ENCODE measurements around the gene TEX53. TPM values are rescaled to one million over a fixed set of nuclear protein-coding genes. Genes with fewer than 3 reads are reported as not detected.

Gene TEX53
- total and polyA plus RNA-seq, 2 of the 8 experiments (the other 6 are each of a cell fraction or from before 2014, with no cell fraction given), result not detected

GRCh38 chr9:114666401-114666800 is 8.8 kb upstream of the TEX53 start:
- no peak overlapping the region for H3K18ac ChIP-seq (ENCODE audit: extremely low read depth, low read length)
- no peak overlapping the region for H3K4me2 ChIP-seq (ENCODE audit: insufficient read depth in 1 of 2, low read depth in 2 of 2, low read length in 2 of 2)
- no peak for FAIRE-seq
- H2BK12ac ChIP-seq (ENCODE audit: low read depth, low read length), result no peak overlapping the region
- no peak overlapping the region for H4K8ac ChIP-seq (ENCODE audit: extremely low read depth, insufficient read depth, low read length)
- no peaks in the 10 kb centered on the region for H3K79me2 ChIP-seq (ENCODE audit: control insufficient read depth in 1 of 2, insufficient read depth in 2 of 2, low read length in 2 of 2)
- H3K23me2 ChIP-seq (ENCODE audit: low read depth, low read length), result no peaks in the 10 kb centered on the region
- DNase-seq (ENCODE audit: low read depth in 1 of 2, low spot score in 2 of 2), result no peak
- H3K14ac ChIP-seq (ENCODE audit: insufficient read length), result no peak overlapping the region
- peaks cover 0 to 11% (median 6%) of the 10 kb centered on the region in 4 experiments; a peak in 4 of 7 replicates for H3K4me1 ChIP-seq (replicated peaks in 1 of 4; ENCODE audit: control insufficient read depth in 3 of 4, insufficient read depth in 4 of 4, low read length in 3 of 4)
- no peak overlapping the region for H4K91ac ChIP-seq (replicated peaks; ENCODE audit: insufficient read length, low read length)
- no peak for TF ChIP-seq RFX5 (IDR thresholded peaks at IDR 0.05; ENCODE audit: borderline replicate concordance, low read depth, low read length)
- no peak for TF ChIP-seq POLR2A (IDR thresholded peaks at IDR 0.05; ENCODE audit: control extremely low read depth in 1 of 2, low read depth in 2 of 2, low read length in 2 of 2)
- no peak for TF ChIP-seq BACH1 (IDR thresholded peaks at IDR 0.05; ENCODE audit: low read length)
- no peak for TF ChIP-seq ASH2L (IDR thresholded peaks at IDR 0.05; ENCODE audit: low read length)
- no peak for TF ChIP-seq EZH2 (IDR thresholded peaks at IDR 0.05; ENCODE audit: low read depth, low read length, severe bottlenecking)
- TF ChIP-seq SRF (IDR thresholded peaks at IDR 0.05; ENCODE audit: low read depth, low read length), result no peak
- no peak for TF ChIP-seq SP2 (IDR thresholded peaks at IDR 0.05; ENCODE audit: low read length)
- no peak for TF ChIP-seq BCL11A (IDR thresholded peaks at IDR 0.05; ENCODE audit: low read depth in 2 of 2, low read length in 2 of 2)
- TF ChIP-seq FOSL1 (IDR thresholded peaks at IDR 0.05; ENCODE audit: insufficient read depth, low read depth, low read length), result no peak
- TF ChIP-seq POLR2AphosphoS5 (IDR thresholded peaks at IDR 0.05; ENCODE audit: low read depth, low read length), result no peak
- no peak for TF ChIP-seq CBX8 (IDR thresholded peaks at IDR 0.05; ENCODE audit: borderline replicate concordance, low read depth, low read length)
- no peak for TF ChIP-seq ZNF274 (IDR thresholded peaks at IDR 0.05; ENCODE audit: borderline replicate concordance, extremely low read depth, low read length)
- TF ChIP-seq GABPA (IDR thresholded peaks at IDR 0.05; ENCODE audit: borderline replicate concordance, insufficient read depth, low read length), result no peak
- no peaks in the 10 kb centered on the region for H3K9me3 ChIP-seq (ENCODE audit: insufficient read depth in 2 of 2, low read depth in 1 of 2, low read length in 1 of 2)
- 90% methylated on average over 5 of the region's 5 CpGs; no CpG with 5 or more reads in 1 of the 2 experiments for WGBS, 2 experiments (ENCODE audit: extremely low coverage in 1 of 2, insufficient coverage in 1 of 2, insufficient read length in 1 of 2, insufficient replicate concordance in 2 of 2, low coverage in 1 of 2, low lambda C conversion rate in 2 of 2, missing lambda C conversion rate in 1 of 2)
- H3K56ac ChIP-seq (replicated peaks; ENCODE audit: insufficient read length, low read depth, low read length), result no peak overlapping the region
- H3K27me3 ChIP-seq (replicated peaks in 1 of 4; ENCODE audit: control insufficient read depth in 3 of 4, extremely low read depth in 1 of 4, insufficient read depth in 3 of 4, low read length in 3 of 4), result no peaks in the 10 kb centered on the region
- no peak overlapping the region for H2BK20ac ChIP-seq (ENCODE audit: low read length)
- no peak overlapping the region for H3K23ac ChIP-seq (ENCODE audit: insufficient read length)
- no peaks in the 10 kb centered on the region for H3K79me1 ChIP-seq (ENCODE audit: low read depth, low read length)
- no peaks in the 10 kb centered on the region for H4K20me1 ChIP-seq (replicated peaks in 1 of 2; ENCODE audit: control insufficient read depth in 1 of 2, insufficient read depth in 2 of 2, low read length in 2 of 2)
- H3K4me3 ChIP-seq (ENCODE audit: extremely low read depth in 1 of 4, insufficient read depth in 2 of 4, low read depth in 3 of 4, low read length in 4 of 4), result no peak overlapping the region
- no peak overlapping the region for H3K27ac ChIP-seq (ENCODE audit: low read depth, low read length)
- no peak overlapping the region for H2BK120ac ChIP-seq (replicated peaks; ENCODE audit: low read depth, low read length)
- H3K36me3 ChIP-seq (ENCODE audit: control insufficient read depth in 2 of 4, insufficient read depth in 4 of 4, low read length in 3 of 4), result no peaks in the 10 kb centered on the region
- no peak overlapping the region for H2BK15ac ChIP-seq (ENCODE audit: low read length)
- no peak overlapping the region for H3K9ac ChIP-seq (replicated peaks in 1 of 4; ENCODE audit: extremely low read depth in 1 of 4, low read depth in 3 of 4, low read length in 3 of 4)
- no peak overlapping the region for H3K4ac ChIP-seq (replicated peaks; ENCODE audit: insufficient read length, low read depth, low read length)
- H4K5ac ChIP-seq (ENCODE audit: insufficient read length, low read depth, low read length), result no peak overlapping the region
- H2AK5ac ChIP-seq (ENCODE audit: low read depth, low read length), result no peak overlapping the region
- ChIA-PET POLR2A (ENCODE audit: partially characterized antibody) (no interaction called here), CTCF (ENCODE audit: partially characterized antibody) (interaction anchor here (0.8 to 4.1 kb wide), 11 partner anchors 10 to 349 kb away, joined by 3 to 23 read pairs (median 5); partner anchors contain the start of gene TEX48)
- no peak overlapping the region for H2BK5ac ChIP-seq (ENCODE audit: low read depth, low read length)
- H2AFZ ChIP-seq (ENCODE audit: low read length), result no peak overlapping the region

Measured in H1 (cell line).